ENCODE data around the gene HS2ST1.

HS2ST1 gene

DNA sequence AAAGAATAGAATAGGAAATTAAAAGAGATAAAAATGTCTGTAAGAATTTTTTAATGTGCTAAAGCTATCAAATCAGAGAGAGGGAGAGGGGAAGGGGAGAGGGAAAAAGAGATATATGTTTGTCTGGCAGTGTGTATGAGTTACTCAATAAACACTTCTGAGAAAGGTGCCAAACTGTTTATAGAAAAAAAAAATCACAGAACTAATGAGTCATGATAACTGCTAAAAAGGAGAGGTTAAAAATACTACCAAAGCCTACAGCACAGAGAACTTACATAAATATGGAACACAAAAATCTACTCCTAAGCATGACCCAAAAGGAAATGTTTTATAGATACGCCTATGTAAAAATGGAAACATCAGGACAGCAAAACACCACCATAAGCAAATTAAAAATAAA lies 46.0 kb upstream of the HS2ST1 start:
- no peak overlapping the region for H3K4me3 ChIP-seq (replicated peaks; ENCODE audit: insufficient read depth, low read length)
- DNase-seq (ENCODE audit: low read depth in 1 of 2, low spot score in 1 of 2) = no peak
- no peaks in the 10 kb centered on the region for H3K27me3 ChIP-seq (ENCODE audit: insufficient read depth, poor library complexity, severe bottlenecking)
- no peak overlapping the region for H3K27ac ChIP-seq (replicated peaks)
- TF ChIP-seq SPI1 (IDR thresholded peaks at IDR 0.05; ENCODE audit: borderline replicate concordance, low read depth) (no peak), GABPA (IDR thresholded peaks at IDR 0.05; ENCODE audit: low read depth) (no peak), POLR2AphosphoS5 (IDR thresholded peaks at IDR 0.05; ENCODE audit: low read depth) (no peak)
- TF ChIP-seq, protein P1, sequence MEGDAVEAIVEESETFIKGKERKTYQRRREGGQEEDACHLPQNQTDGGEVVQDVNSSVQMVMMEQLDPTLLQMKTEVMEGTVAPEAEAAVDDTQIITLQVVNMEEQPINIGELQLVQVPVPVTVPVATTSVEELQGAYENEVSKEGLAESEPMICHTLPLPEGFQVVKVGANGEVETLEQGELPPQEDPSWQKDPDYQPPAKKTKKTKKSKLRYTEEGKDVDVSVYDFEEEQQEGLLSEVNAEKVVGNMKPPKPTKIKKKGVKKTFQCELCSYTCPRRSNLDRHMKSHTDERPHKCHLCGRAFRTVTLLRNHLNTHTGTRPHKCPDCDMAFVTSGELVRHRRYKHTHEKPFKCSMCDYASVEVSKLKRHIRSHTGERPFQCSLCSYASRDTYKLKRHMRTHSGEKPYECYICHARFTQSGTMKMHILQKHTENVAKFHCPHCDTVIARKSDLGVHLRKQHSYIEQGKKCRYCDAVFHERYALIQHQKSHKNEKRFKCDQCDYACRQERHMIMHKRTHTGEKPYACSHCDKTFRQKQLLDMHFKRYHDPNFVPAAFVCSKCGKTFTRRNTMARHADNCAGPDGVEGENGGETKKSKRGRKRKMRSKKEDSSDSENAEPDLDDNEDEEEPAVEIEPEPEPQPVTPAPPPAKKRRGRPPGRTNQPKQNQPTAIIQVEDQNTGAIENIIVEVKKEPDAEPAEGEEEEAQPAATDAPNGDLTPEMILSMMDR (IDR thresholded peaks at IDR 0.05; ENCODE audit: insufficient read depth, low read length) = no peak
- TF ChIP-seq, protein P2, sequence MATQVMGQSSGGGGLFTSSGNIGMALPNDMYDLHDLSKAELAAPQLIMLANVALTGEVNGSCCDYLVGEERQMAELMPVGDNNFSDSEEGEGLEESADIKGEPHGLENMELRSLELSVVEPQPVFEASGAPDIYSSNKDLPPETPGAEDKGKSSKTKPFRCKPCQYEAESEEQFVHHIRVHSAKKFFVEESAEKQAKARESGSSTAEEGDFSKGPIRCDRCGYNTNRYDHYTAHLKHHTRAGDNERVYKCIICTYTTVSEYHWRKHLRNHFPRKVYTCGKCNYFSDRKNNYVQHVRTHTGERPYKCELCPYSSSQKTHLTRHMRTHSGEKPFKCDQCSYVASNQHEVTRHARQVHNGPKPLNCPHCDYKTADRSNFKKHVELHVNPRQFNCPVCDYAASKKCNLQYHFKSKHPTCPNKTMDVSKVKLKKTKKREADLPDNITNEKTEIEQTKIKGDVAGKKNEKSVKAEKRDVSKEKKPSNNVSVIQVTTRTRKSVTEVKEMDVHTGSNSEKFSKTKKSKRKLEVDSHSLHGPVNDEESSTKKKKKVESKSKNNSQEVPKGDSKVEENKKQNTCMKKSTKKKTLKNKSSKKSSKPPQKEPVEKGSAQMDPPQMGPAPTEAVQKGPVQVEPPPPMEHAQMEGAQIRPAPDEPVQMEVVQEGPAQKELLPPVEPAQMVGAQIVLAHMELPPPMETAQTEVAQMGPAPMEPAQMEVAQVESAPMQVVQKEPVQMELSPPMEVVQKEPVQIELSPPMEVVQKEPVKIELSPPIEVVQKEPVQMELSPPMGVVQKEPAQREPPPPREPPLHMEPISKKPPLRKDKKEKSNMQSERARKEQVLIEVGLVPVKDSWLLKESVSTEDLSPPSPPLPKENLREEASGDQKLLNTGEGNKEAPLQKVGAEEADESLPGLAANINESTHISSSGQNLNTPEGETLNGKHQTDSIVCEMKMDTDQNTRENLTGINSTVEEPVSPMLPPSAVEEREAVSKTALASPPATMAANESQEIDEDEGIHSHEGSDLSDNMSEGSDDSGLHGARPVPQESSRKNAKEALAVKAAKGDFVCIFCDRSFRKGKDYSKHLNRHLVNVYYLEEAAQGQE (IDR thresholded peaks at IDR 0.05; ENCODE audit: insufficient replicate concordance, low read depth) = no peak

DNA sequence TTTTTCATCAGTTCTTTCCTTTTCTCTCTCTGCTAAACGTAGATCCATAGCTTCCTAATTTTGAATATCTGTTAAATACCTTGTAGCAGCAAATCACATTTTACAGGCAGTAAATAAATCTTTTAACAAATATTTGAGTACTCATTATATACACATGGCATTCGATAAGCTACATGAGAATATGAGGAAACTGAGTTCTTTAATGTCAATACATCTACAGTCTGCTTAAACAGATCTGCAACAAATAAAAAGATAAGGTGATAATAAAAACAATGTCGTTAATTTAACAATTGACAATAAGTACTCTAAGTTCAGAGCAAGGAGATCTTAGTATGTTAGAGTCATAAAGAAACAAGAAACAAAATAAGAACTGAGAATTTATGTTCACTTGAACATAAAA lies 43.4 kb upstream of the HS2ST1 start:
- TF ChIP-seq, protein P1 (IDR thresholded peaks at IDR 0.05; ENCODE audit: insufficient read depth, low read length) = no peak
- TF ChIP-seq GABPA (IDR thresholded peaks at IDR 0.05; ENCODE audit: low read depth) = no peak
- TF ChIP-seq POLR2AphosphoS5 (IDR thresholded peaks at IDR 0.05; ENCODE audit: low read depth) = no peak
- TF ChIP-seq SPI1 (IDR thresholded peaks at IDR 0.05; ENCODE audit: borderline replicate concordance, low read depth) = no peak
- TF ChIP-seq, protein P2 (IDR thresholded peaks at IDR 0.05; ENCODE audit: insufficient replicate concordance, low read depth) = no peak
- no peak overlapping the region for H3K4me3 ChIP-seq (replicated peaks; ENCODE audit: insufficient read depth, low read length)
- no peak overlapping the region for H3K27ac ChIP-seq (replicated peaks)
- H3K27me3 ChIP-seq (ENCODE audit: insufficient read depth, poor library complexity, severe bottlenecking) = no peaks in the 10 kb centered on the region
- DNase-seq (ENCODE audit: low read depth in 1 of 2, low spot score in 1 of 2) = no peak

DNA sequence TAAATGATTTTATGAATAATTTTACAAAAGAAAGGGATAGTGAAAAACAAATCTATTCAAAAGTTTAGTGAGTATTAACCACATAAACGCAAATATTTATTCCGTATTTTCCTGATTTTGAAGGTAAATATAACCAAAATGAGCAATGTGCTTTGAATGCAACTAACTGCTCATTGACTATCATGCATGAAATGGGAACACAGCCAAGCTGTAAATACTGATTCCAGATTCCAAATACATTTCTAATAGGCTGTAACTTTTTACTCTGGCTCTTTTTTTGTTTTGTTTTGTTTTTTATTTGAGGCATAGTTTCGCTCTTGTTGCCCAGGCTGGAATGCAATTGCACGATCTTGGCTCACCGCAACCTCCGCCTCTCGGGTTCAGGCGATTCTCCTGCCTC lies 42.3 kb upstream of the HS2ST1 start:
- no peak for DNase-seq (ENCODE audit: low read depth in 1 of 2, low spot score in 1 of 2)
- Histone ChIP-seq H3K27me3 (ENCODE audit: insufficient read depth, poor library complexity, severe bottlenecking) (no peaks in the 10 kb centered on the region), H3K27ac (replicated peaks) (no peak overlapping the region), H3K4me3 (replicated peaks; ENCODE audit: insufficient read depth, low read length) (no peak overlapping the region)
- TF ChIP-seq GABPA (IDR thresholded peaks at IDR 0.05; ENCODE audit: low read depth) = no peak
- no peak for TF ChIP-seq SPI1 (IDR thresholded peaks at IDR 0.05; ENCODE audit: borderline replicate concordance, low read depth)
- TF ChIP-seq POLR2AphosphoS5 (IDR thresholded peaks at IDR 0.05; ENCODE audit: low read depth) = no peak
- TF ChIP-seq, protein P1 (IDR thresholded peaks at IDR 0.05; ENCODE audit: insufficient read depth, low read length) = no peak
- TF ChIP-seq, protein P2 (IDR thresholded peaks at IDR 0.05; ENCODE audit: insufficient replicate concordance, low read depth) = no peak

Data from HL-60 (cell line).